Thoracic aorta (tissue), 2 donors: ENCODE data around the gene PASK. TPM values are rescaled to one million over a fixed set of nuclear protein-coding genes. Genes with fewer than 3 reads are reported as not detected.

ENCODE experiments used
- ATAC-seq: fragments of 150-250 bp; one replicate; pipeline ENCODE4 v1.8.0; 2017; ENCODE audit warnings: low read depth; ENCODE audit not compliant: insufficient number of reproducible peaks, low FRiP score
- DNase-seq: peaks from one replicate; pipeline ENCODE4 v3.0.0-alpha.2; 2020; ENCODE audit warnings: low spot score
- H3K27ac ChIP-seq, 2 donors: fragments of 200-600 bp; sonication (generic); 1 replicate in 1 of 2; 2 replicates in 1 of 2; pipeline ENCODE4 v1.5.1; 2016; ENCODE audit warnings: mild to moderate bottlenecking in 2 of 2, moderate library complexity in 2 of 2
- H3K27me3 ChIP-seq: fragments of 200-600 bp; sonication (generic); replicated peaks from 2 replicates; pipeline ENCODE4 v1.6.0; 2016; ENCODE audit warnings: mild to moderate bottlenecking; ENCODE audit not compliant: insufficient read depth
- H3K36me3 ChIP-seq: fragments of 200-600 bp; sonication (generic); one replicate; pipeline ENCODE4 v1.5.1; 2016
- H3K4me1 ChIP-seq, 2 donors: fragments of 200-600 bp; sonication (generic); 1 replicate in 1 of 2; 2 replicates in 1 of 2; pipeline versions ENCODE4 v1.5.1 to v1.6.0; 2016; ENCODE audit warnings: low read depth in 2 of 2, mild to moderate bottlenecking in 1 of 2; ENCODE audit not compliant: control insufficient read depth in 1 of 2
- H3K4me3 ChIP-seq: fragments of 200-600 bp; sonication (generic); 2 replicates; pipeline ENCODE4 v1.5.1; 2016; ENCODE audit warnings: mild to moderate bottlenecking
- H3K9me3 ChIP-seq: fragments of 200-600 bp; sonication (generic); 2 replicates; pipeline ENCODE4 v1.5.1; 2016
- CTCF ChIP-seq: fragments of 200-600 bp; sonication (generic); IDR thresholded peaks from one replicate; pipeline ENCODE4 v1.5.1; 2019; ENCODE audit warnings: antibody characterized with exemption
- total RNA-seq, 2 donors: library from RNA; depleted of rRNA; stranded (reverse); fragments of >200 nt; gene quantifications; one replicate each; pipeline versions ENCODE4 v1.1.0 to v1.2.3, GENCODE V29; 2016

The PASK gene
- total RNA-seq, 2 donors from 2014 or later: 3.1 to 3.5 TPM

GRCh38 chr2:241189093-241189855, 40.0 kb upstream of the PASK start:
- no peak for ATAC-seq
- DNase-seq: no peak
- no peaks in the 10 kb centered on the region for H3K4me1 ChIP-seq
- no peak overlapping the region for H3K4me3 ChIP-seq
- H3K9me3 ChIP-seq: no peaks in the 10 kb centered on the region
- no peaks in the 10 kb centered on the region for H3K36me3 ChIP-seq
- TF ChIP-seq CTCF: no peak
- H3K27me3 ChIP-seq: no peaks in the 10 kb centered on the region
- no peak overlapping the region for H3K27ac ChIP-seq

GRCh38 chr2:241188361-241189092, 39.3 kb upstream of the PASK start, which contains the start of gene ANO7:
Gene ANO7, plus strand, starts transcription at chr2:241188677. Its CDS starts 1,387 bp downstream, at chr2:241190064.
- Histone ChIP-seq H3K27ac (no peak within 1 kb of the TSS), H3K27me3 (no peaks in the 10 kb centered on the region), H3K36me3 (no peaks in the 10 kb centered on the region), H3K9me3 (no peaks in the 10 kb centered on the region), H3K4me1 (no peaks in the 10 kb centered on the region), H3K4me3 (no peak within 1 kb of the TSS)
- TF ChIP-seq CTCF: no peak
- ATAC-seq: no peak
- no peak for DNase-seq

- no peak overlapping the region for H3K27ac ChIP-seq
- no peaks in the 10 kb centered on the region for H3K4me1 ChIP-seq
- no peak for ATAC-seq
- DNase-seq: no peak
- H3K4me3 ChIP-seq: no peak overlapping the region
- H3K36me3 ChIP-seq: peaks cover 2% of the 10 kb centered on the region
- no peaks in the 10 kb centered on the region for H3K9me3 ChIP-seq
- H3K27me3 ChIP-seq: no peaks in the 10 kb centered on the region
- no peak for TF ChIP-seq CTCF
Measured at GRCh38 chr2:241187918-241188234, 38.6 kb upstream of the PASK start.

- no peak overlapping the region for H3K4me3 ChIP-seq
- H3K36me3 ChIP-seq: peaks cover 5% of the 10 kb centered on the region
- no peak overlapping the region for H3K27ac ChIP-seq
- no peak for DNase-seq
- no peak for TF ChIP-seq CTCF
- H3K9me3 ChIP-seq: no peaks in the 10 kb centered on the region
- H3K27me3 ChIP-seq: no peaks in the 10 kb centered on the region
- no peaks in the 10 kb centered on the region for H3K4me1 ChIP-seq
- ATAC-seq: no peak
Measured at GRCh38 chr2:241187101-241187917, 38.0 kb upstream of the PASK start.

GRCh38 chr2:241185961-241186360, 36.7 kb upstream of the PASK start:
- ATAC-seq (no peak), DNase-seq (no peak)
- Histone ChIP-seq H3K4me3 (no peak overlapping the region), H3K27ac (no peak overlapping the region), H3K4me1 (no peaks in the 10 kb centered on the region), H3K36me3 (peaks cover 5% of the 10 kb centered on the region), H3K9me3 (no peaks in the 10 kb centered on the region), H3K27me3 (no peaks in the 10 kb centered on the region)
- no peak for TF ChIP-seq CTCF
